ENCODE data around the gene ARHGAP29.

Gene ARHGAP29

DNA sequence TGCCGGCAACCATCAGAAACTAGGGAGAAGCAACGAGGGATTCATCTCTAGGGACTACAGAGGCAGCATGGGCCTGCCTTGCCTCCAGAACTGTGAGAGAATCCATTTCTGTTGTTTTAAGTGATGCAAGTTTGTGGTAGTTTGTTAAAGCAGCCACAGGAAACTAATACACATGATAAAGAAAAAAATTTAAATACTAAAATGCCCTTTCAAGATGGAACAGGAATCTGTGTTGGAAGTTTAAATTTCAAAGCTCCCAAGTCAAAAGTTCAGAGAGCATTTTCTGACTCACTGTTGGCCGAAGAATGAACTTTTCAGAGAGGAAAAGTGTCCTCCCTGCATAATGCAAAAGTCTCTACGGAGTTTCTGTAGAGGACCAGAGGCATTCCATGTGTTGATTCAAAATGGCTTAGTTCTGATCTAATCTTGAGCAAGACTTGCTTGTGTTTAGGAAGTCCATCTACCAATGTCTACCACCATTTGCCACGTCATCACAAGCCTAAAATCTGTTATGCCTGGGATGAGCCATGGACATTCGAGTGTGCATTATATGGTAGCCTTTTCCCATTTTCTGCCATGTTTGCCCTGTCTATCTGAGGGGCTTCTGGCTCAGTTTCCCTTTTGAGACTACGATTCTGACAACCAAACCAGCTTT, 22.4 kb upstream of the ARHGAP29 start:
- no peak for DNase-seq

DNA sequence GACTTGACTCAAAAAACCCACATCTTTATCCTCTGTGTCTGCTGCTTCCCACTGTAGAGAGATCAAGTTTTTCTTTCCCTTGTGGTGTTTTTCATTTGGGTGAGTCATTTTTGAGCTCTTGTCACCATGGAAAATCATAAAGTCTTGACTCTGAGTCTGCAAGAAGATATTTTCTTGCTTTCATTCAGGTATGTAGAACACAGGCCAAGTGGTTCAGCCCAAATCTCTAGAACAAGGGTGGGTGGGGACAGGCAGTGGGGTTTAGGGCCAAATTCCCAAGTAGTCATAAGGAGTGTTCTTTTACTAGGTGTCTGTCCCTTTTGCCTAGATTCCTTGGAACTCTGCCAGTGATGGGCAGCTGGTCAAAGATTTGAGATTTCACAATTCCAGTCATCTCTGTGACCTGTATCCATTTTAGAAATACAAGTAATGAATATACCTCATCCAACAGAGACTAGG, 21.5 kb upstream of the ARHGAP29 start:
- DNase-seq: no peak

DNA sequence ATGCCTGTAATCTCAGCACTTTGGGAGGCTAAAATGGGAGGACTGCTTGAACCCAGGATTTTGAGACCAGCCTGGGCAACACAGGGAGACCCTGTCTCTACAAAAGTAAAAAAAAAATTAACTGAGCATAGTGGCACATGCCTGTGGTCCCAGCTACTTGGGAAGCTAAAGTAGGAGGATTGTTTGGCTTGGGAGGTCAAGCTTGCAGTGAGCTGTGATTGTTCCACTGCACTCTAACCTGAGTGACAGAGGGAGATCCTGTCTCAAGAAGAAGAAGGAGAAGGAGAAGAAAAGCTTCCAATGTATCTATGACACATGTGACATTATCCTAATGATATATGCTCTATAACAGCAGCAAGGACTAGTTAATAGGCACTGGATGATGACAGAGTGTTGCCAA, 20.1 kb upstream of the ARHGAP29 start:
- no peak for DNase-seq

DNA sequence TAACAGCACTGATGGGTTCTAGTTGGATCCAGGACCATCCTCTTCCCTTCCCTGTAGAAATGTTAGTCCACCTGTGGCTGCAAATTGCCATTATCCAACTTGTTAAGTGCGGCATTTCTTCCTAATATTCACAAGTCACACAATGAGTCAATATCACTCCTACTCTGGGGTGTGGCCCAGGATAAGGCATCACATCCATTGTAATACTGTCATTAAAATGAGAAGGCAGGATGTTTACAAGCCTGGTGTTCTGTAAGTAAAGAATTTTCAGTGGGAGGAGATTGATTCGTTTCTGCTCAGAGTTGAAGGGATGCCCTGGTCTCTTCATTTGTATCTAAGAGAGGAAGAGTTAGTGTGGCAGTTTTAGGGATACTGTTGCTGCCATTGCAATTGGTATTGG, 18.1 kb upstream of the ARHGAP29 start:
- no peak for DNase-seq

DNA sequence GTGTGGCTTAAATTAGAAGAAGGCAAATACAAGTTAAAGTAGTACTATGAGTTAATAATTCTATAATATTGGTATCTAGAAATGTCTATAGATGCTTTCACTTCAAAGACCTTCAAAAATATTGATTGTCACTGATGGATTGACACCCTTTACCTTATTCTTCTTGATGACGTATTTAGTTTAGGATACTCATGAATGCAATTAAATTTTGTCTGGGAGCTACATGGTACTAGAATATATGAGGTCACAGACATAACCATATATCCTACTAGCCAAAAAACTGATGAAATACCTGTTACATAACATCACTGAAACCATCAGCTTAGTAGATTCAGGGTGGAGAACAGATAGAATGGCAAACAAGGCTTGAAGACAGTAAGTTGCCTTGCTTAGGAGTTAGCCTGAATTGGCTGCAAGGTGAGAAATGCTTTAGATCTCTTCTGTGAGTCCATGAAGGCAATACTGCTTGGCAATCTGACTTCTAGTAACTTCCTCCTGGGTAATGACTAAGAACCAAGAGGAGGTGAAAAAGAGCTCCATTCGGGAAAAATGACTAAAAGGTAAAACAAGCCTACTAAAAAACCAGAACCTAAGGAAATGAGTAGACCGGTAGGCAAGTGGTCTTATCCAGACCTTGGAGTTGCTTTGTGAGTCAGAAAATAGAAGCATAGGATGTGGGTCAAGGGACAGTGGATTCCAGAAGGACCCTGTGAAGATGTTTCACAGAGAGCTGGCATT, 16.9 kb upstream of the ARHGAP29 start:
- peak in 2 of 4 experiments; percentile 12 to 14 for DNase-seq

DNA sequence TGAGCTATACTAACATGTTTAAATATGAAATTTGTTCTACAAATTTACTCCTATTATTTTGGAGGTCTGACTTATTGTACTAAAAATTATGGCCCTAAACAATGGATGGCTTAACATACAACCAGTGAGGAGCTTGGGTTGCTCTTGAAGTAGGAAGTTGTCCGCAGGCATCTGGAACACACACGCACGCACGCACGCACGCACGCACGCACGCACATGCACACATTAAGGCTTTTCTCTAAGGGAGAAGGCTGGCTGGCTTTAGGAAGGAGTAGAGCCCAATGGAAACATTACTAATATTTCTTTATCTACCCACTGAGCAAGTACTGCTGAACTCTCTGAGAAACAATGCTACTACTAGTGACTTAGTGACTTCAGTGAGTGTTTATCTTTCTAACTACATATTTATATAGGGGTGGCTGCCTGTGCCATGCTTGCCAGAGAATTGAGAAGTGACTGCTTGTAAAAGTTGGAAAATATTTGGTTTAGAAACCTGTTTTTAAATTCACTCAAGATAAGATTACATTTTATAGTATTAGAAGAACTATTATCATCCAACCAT, 16.2 kb upstream of the ARHGAP29 start:
- DNase-seq: no peak

DNA sequence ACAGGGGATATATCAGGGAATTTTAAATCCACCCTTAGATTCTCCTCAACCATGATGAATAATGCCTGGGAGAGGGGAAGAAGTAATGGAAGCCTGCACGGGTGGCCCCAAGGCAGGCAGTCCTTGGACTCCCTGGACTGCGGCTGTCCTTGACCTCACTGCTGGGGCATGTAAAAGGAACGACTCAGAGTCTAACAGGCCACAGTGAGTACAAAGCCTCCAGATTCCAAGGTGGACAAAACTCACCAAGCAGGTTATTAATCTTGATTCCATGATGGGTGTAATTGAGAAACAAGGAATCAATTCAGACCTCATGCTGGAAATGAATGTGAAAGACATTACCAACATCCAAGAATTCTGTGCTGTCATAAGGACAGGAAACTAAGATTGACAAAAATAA, 13.0 kb upstream of the ARHGAP29 start:
- no peak for DNase-seq

DNA sequence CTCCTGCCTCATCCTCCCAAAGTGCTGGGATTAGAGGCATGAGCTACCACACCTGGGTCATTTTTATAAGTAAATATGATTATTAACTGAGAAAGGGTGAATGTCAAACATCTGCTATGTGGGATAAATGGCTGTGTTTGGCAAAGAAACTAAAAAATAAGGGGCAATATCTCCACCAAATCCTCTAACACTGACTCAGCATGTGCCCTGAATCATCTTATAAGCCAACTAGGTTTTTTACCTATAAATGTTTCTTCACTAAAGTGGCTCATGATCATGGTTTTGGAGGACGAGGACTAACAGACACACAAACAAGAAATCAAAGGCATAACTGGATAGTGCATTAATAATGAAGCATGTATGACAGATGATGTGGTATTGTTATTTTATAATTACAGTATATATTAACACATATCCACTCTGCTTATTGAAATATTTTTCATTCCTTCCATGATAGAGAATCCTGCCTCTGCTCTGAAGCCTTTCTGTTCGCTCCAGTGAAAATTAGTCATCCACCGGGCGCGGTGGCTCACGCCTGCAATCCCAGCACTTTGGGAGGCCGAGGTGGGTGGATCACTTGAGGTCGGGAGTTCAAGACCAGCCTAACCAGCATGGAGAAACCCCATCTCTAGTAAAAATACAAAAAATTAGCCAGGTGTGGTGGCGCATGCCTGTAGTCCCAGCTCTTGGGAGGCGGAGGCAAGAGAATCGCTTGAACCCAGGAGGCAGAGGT, 11.7 kb upstream of the ARHGAP29 start:
- no peak for DNase-seq

DNA sequence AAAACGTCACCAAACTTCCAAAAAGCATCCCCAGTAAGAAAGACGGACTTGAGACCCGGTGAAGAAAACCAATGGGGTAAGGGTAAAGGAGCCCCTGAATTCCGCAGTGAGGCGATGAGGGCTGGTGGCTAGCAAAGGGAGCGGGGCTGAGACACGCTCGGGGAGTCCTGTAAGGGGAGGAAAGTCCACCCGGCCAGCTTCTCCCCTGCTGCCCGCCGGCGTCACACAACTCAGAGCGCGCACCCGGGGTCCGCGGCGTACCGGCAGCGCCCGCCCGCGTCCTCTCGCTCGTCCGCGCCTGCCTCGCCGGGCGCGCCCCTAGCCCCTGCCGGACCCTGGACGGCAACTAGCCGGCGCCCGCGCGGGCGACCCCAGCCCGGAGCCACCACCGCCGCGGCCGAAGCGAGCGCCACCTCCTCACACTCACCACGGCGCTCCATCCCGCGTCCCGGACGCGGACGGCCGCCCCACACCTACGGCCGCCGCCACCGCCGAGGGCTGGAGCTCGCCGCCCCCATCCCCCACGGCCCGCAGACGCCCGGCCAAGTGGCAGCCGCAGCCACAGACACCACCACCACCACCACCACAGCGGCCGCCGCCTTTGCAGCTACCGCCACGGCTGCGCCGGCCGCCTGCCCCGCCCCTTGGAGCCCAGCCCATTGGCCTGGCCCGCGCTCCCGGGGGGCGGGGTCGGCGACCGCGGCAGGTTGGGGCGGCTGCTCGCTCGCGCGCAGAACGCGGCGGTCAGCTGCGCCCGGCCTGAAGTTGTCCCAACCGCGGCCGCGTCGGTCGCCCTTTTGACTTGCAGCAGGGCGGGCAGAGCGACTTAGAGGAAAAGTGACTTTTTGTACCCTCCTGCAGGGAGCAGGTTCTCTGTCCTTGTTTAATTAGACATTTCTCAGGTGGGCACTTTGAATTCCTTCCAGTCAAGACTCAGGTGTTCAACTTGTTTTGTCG, 10.0 kb upstream of the ARHGAP29 start:
- peak; percentile 39 to 83 (median 61) for DNase-seq

DNA sequence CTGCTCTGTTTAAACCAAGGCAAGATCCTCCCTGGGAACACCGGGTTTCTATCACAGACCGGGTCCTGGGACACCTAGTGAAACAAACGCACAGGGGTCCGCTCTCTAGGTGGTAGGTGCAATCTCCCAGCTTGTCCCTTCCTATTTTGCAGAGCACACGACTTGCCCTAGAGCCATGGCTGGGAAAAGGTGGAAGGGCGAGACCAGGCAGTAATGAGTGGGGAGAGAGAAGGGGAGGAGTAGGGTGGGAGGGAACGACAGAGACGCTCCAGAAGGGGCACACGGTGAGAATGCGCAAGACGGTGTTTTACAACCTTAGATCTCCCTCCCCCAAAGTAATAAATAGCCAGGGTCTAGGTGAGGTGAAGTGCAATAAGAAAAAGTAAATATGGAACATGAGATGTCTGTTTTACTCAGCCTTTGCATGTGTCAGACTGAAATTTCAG, 9.3 kb upstream of the ARHGAP29 start:
- no peak for DNase-seq

DNA sequence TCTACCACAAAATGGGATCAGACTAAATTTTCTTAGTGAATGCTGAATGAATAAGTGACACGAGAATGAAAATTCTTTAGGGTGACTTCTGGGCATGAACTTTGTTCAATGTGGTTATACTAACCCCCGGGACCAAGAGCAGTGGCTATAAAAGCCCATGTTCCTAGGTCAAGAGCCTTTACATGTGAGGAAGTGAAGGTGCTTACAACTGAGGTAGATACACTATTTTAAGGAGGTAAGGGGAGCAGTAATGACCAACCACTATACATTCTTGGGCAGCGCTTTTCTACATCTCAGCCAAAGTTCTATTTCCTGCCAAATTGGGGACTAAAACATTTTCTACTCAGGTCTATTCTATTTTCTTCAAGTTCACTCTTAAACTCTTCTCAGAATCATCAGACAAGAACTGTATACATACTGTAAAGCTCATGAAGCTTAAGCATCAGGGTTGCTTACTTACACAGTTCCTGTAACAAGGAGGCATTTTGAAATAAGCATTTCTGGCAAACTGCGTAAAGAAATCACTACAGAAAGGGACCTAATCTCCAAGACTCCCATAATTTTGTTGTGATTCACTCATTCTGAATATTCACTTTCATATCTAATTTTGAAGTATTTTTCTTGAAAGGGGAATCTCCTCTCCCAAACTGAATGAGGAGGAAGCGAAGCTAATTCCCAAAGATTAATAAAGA, 8.5 kb upstream of the ARHGAP29 start:
- DNase-seq: no peak

DNA sequence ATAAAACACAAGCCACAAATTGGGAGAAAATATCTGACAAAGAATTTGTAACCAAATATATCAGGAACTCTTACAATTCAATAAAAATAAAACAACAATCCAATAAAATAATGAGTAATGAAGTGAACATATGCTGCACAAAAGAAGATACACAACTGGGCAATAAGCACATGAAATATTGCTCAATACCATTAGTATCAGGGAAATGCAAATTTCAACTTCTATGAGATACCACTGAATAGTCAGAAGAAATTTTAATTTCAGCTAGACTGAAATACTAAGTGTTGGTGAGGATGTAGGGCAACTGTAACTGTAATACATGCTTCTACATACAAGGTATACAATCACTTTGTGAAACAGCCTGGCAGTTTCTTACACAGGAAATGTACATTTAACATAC, 7.4 kb upstream of the ARHGAP29 start:
- no peak for DNase-seq

DNA sequence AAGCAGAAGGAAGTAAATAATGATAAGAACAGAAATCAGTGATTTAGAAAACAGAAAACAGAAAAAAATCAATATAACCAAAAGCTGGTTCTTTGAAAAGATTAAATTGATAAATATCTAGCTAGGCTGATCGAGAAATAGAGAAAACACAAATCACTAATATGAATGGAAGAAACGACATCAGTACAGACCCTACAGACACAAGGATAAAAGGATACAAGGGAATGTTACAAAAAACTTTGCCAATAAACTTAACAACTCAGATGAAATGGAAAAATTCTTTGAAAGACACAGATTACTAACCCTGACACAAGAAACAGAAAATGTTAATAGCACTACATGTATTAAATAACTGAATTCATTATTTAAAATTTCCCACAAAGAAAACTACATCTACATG, 6.3 kb upstream of the ARHGAP29 start:
- DNase-seq: no peak

DNA sequence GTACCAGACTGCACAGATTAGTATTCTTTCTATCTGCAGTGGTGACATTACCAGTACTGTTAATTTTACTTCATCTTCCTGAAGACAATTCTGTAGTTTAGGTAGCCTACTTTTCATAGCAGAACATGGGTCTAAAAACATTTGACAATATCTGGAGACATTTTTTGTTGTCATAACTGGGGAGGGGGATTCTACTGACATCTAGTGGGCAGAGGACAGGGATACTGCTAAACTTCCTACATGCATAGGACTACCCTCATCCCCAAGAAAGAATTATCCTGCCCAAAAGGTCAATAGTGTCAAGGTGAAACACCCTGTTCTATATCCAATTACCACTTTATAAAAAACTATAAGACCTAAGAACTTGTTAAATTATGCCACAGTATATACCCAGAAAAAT, 3.4 kb upstream of the ARHGAP29 start:
- DNase-seq: peak in 2 of 4 experiments; percentile 18 to 31

DNA sequence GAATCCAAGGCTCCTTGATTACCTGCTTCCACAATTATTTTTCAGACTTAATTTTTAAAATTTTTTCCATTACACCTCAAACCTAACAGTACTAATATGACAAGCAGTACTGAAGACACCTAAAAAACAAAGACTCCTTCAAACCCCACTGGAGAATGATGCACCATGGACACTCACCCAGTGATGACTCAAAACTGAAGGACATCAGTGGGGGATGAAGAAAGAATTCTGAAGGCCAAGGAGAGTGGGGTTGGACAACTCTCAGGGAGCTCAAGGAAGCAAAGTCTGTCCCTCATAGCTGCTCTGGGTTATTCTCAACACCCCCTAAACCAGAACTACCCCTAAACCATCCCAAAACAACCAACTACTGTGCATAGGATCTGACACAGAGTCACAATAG, 2.4 kb upstream of the ARHGAP29 start:
- no peak for DNase-seq

DNA sequence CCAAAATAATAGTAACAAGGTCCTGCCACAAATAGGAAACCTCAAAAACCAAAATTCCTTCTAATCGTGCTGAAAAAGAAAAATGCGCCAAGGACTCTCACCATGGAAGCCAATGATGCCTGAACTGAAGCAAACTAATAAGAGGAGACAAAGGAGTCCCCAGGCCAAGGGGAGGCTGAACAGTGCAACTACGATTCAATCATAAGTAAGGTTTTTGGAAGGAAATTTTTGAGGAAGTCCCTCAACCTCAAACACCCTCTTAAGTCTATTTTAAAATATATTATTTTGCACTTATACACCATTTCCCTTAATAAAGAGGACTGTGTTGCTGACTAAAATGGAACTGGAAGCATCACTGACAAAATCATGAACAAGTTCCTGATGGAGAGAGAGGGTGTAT, 1.7 kb upstream of the ARHGAP29 start:
- peak in 1 of 4 experiments; percentile 13 for DNase-seq

DNA sequence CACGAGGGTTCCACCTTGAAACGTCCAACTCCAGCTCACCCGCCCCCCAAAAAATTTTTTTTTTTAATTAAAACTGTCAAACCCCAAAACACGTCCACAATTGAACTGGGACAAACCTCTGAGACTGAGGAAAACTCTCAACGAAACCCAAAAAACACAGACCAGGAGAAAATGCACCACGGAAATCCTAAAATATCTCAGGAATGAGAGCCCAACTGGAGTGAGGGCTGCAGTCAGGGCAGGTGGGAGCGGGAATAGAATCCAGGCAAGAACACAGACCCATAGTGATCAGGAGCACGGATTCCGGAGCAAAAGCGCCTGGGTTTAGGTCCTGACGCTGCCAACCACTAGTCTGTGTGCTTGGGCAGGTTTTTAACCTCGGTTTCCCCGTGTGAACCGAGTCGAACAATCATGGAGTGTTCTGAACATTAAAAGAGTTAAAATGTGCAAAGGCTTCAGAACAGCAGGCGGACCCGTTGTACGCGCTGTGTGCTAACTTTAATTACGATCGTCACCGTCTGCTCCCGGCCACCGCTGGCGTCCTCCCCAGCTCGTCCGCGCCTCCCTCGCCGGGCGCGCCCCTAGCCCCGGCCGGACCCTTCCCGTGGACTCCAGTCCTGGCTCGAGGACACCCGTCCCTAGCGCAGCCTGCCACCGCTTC, 624 bp downstream of the ARHGAP29 start:
- peak in 2 of 4 experiments; percentile 13 to 24 for DNase-seq

DNA sequence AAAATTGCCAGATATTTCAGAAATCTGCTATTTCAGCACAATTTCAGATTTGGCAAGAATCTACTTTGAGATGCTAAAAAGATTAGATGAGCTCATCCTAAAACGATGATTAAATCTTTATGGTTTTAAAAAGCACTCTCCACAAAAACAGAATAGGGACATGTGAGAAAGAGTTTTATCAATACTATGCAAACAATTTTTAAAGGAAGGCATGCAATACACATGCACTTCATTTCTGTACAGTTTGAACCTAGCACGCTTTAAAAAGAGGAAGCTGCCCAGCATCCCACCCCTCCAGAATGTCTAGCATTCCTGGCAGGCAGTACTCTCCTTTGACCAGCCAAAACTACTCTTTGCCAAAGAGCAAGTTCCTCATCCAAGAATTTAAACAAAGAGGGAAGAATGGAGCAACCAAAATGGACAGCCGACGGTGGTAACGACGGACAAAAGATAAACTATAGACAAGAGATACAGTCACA, 1.3 kb downstream of the ARHGAP29 start:
- DNase-seq: peak in 3 of 4 experiments; percentile 18 to 33 (median 32)

DNA sequence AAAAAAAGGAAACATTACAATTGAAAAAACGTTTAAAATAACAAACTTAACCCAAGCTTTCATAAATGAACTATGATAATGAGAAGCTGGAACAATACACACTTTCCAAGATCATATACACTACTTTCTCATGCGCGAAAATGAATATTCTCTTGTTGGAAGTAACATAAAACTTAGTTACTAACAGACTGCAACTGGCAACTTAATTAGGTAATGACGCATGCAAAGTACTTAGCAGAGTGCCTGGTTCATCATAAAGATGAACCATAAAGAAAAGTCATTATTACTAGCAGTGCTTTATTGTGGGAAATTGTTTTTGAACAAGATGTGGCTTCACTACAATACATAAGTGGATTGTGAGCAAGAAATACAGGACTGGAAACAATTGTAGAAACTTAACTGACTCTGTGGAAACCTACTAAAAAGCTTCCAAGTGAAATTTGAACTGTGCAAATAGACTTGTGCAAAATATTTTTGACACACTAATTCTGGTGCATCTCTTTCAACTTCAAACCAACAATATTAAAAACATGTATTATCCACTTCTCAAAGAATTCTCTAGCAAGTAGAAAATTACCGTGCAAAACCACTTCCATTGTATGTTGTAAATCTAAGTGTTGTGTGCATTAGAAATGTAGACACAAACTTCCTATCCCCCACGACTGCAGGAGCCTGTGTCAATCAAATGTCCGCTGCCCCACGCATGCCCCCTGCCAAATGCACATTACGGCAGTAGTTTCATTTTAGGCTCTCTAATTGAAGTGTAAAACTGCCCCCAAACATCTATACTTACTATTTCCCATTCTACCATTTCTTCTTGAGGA, 2.0 kb downstream of the ARHGAP29 start:
- DNase-seq: no peak

DNA sequence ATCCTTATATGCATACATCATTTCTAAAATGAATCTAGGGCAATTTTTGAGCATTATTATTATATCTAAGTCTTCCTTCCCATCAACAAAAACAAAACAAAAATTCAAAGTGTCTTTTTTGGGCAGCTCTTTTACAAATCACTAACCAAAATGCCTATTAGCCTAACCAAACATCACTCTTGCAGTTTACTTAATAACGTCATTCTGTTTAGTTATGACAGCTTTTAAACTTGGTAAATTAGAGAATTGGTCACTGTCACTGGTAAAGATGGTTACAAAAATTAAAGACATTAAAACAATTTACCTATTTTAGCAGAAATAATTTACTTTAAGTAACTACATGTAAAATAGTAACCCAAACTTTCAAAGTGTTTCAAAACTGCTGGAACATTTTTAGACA, 2.8 kb downstream of the ARHGAP29 start:
- no peak for DNase-seq

Data from suppressor macrophage (primary cell).